ENCODE data around the gene PRRC2B.

GRCh38 chr9:131432050-131432449 is 38.2 kb downstream of the PRRC2B start:
- no peak for TF ChIP-seq EZH2 (IDR thresholded peaks at IDR 0.05; ENCODE audit: borderline replicate concordance)
- TF ChIP-seq, protein P1, sequence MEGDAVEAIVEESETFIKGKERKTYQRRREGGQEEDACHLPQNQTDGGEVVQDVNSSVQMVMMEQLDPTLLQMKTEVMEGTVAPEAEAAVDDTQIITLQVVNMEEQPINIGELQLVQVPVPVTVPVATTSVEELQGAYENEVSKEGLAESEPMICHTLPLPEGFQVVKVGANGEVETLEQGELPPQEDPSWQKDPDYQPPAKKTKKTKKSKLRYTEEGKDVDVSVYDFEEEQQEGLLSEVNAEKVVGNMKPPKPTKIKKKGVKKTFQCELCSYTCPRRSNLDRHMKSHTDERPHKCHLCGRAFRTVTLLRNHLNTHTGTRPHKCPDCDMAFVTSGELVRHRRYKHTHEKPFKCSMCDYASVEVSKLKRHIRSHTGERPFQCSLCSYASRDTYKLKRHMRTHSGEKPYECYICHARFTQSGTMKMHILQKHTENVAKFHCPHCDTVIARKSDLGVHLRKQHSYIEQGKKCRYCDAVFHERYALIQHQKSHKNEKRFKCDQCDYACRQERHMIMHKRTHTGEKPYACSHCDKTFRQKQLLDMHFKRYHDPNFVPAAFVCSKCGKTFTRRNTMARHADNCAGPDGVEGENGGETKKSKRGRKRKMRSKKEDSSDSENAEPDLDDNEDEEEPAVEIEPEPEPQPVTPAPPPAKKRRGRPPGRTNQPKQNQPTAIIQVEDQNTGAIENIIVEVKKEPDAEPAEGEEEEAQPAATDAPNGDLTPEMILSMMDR (IDR thresholded peaks at IDR 0.05; ENCODE audit: poor library complexity): no peak
- TF ChIP-seq EZH2phosphoT487 (IDR thresholded peaks at IDR 0.05; ENCODE audit: low read depth, severe bottlenecking, unreplicated experiment): no peak
